ENCODE measurements around the gene ARRB2. TPM values are rescaled to one million over a fixed set of nuclear protein-coding genes. Genes with fewer than 3 reads are reported as not detected.

Gene ARRB2
- total and polyA plus RNA-seq, 12 donors, result 10.8 to 53.5 (median 17.2) TPM

DNA sequence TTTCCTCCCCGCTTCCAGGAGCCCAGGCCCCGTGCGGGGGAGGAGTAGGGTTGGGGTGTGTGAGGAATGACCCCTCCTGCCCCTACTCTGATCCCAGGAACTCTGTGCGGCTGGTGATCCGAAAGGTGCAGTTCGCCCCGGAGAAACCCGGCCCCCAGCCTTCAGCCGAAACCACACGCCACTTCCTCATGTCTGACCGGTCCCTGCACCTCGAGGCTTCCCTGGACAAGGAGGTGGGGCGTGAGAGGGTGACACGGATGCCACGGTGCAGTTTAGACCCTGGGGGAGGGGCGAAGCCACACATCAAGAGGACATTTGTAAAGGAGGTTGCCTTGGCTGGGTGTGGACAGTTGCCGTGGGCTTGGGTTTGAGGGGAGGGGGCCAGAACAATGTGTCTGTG is 7.4 kb downstream of the ARRB2 start:
- Histone ChIP-seq H3K4me3 (no peak overlapping the region), H3K27ac (peak overlapping the region in 2 of 10 donors; percentile 31 to 99), H3K4me1 (peaks cover 0 to 28% (median 9%) of the 10 kb centered on the region in 9 donors), H3K36me3 (peaks cover 0 to 68% (median 0%) of the 10 kb centered on the region in 9 donors), H3K9me3 (no peaks in the 10 kb centered on the region), H3K27me3 (no peaks in the 10 kb centered on the region)
- no peak for DNase-seq
- 88 to 89% methylated on average over 17 of the region's 17 CpGs for WGBS, 2 donors
- no peak for ATAC-seq
- intact Hi-C loops (cut with DNase I), result no loop called here
- TF ChIP-seq, protein P1, sequence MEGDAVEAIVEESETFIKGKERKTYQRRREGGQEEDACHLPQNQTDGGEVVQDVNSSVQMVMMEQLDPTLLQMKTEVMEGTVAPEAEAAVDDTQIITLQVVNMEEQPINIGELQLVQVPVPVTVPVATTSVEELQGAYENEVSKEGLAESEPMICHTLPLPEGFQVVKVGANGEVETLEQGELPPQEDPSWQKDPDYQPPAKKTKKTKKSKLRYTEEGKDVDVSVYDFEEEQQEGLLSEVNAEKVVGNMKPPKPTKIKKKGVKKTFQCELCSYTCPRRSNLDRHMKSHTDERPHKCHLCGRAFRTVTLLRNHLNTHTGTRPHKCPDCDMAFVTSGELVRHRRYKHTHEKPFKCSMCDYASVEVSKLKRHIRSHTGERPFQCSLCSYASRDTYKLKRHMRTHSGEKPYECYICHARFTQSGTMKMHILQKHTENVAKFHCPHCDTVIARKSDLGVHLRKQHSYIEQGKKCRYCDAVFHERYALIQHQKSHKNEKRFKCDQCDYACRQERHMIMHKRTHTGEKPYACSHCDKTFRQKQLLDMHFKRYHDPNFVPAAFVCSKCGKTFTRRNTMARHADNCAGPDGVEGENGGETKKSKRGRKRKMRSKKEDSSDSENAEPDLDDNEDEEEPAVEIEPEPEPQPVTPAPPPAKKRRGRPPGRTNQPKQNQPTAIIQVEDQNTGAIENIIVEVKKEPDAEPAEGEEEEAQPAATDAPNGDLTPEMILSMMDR (IDR thresholded peaks at IDR 0.05), result no peak

DNA sequence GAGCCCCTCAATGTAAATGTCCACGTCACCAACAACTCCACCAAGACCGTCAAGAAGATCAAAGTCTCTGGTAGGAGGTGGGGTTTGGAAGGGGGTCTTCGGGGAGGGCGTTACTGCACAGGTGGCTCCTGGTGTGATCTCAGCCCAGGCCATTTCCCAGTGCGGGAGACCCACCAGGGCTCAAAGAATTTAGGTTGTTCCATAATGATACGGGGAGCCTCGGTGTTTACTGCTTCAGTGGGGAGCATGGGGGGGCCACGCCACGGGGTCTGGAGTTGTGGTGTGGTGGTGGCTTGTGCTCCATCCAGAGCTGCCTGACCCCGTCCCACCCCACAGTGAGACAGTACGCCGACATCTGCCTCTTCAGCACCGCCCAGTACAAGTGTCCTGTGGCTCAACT is 7.8 kb downstream of the ARRB2 start:
- WGBS, 2 donors, result 97% methylated on average over 13 of the region's 13 CpGs
- intact Hi-C loops (cut with DNase I), result no loop called here
- H3K36me3 ChIP-seq, result peaks cover 0 to 64% (median 0%) of the 10 kb centered on the region in 9 donors

DNA sequence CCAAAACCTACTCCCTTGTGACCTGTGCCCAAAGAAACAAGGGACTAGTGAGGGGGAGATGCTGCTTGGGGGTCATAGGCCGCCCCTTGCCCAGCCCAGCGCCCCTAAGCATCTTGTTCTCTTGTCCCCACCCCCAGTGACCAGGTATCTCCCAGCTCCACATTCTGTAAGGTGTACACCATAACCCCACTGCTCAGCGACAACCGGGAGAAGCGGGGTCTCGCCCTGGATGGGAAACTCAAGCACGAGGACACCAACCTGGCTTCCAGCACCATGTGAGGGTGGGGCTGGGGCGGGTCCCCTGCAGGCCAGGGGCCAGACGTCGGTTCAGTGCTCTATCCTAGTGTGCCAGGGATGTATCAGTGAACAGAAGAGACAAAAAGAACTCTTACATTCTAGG is 8.7 kb downstream of the ARRB2 start:
- ATAC-seq (no peak), DNase-seq (no peak)
- no peak overlapping the region for H3K4me3 ChIP-seq
- H3K4me1 ChIP-seq, result peaks cover 0 to 26% (median 9%) of the 10 kb centered on the region in 9 donors
- intact Hi-C loops (cut with DNase I), result no loop called here
- peak overlapping the region in 1 of 10 donors; percentile 31 for H3K27ac ChIP-seq
- TF ChIP-seq, protein P1 (IDR thresholded peaks at IDR 0.05), result no peak
- peaks cover 0 to 64% (median 0%) of the 10 kb centered on the region in 9 donors for H3K36me3 ChIP-seq
- WGBS, 2 donors, result 84 to 87% methylated on average over 10 of the region's 10 CpGs
- no peaks in the 10 kb centered on the region for H3K9me3 ChIP-seq
- H3K27me3 ChIP-seq, result no peaks in the 10 kb centered on the region

More for the DNA sequence above, 7.8 kb downstream of the ARRB2 start:
- peaks cover 0 to 26% (median 9%) of the 10 kb centered on the region in 9 donors for H3K4me1 ChIP-seq
- no peaks in the 10 kb centered on the region for H3K27me3 ChIP-seq
- TF ChIP-seq, protein P1 (IDR thresholded peaks at IDR 0.05), result no peak
- DNase-seq, result no peak
- H3K9me3 ChIP-seq, result no peaks in the 10 kb centered on the region
- no peak overlapping the region for H3K4me3 ChIP-seq
- ATAC-seq, result no peak
- peak overlapping the region in 1 of 10 donors; percentile 99 for H3K27ac ChIP-seq

DNA sequence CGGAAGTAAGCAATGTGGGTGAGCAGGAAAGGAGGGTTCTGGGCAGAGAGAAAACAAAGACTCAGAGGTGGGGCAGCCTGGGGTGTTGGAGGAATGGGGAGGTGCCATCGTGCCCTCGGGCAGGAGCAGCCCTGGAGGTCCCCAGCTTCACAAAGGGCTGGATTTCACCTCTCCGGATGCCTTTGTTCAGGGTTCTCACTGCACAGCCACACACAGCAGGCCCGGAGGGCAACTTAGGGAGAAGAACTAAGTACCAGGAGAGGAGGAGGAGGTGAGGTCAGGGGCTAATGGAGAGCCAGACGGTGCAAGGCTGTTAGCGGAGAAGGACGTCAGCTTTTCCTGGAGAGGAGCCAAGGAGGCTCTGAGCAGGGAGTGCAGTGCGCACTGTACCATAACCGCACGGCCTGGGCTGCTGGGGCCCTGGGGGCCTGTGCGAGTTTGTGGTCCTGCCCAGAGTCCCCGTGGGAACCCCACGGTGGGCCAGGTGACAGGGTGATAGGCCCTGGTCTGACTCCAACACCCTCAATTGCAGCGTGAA is 9.3 kb downstream of the ARRB2 start:
- Histone ChIP-seq H3K27ac (peak overlapping the region in 2 of 10 donors; percentile 14 to 31), H3K36me3 (peaks cover 0 to 64% (median 0%) of the 10 kb centered on the region in 9 donors), H3K4me1 (peaks cover 0 to 26% (median 9%) of the 10 kb centered on the region in 9 donors), H3K9me3 (no peaks in the 10 kb centered on the region), H3K4me3 (no peak overlapping the region), H3K27me3 (no peaks in the 10 kb centered on the region)
- TF ChIP-seq, protein P1 (IDR thresholded peaks at IDR 0.05), result no peak
- ATAC-seq, result peak in 5 of 8 donors; percentile 16 to 62 (median 41)
- intact Hi-C loops (cut with DNase I), result no loop called here
- DNase-seq, result no peak
- WGBS, 2 donors, result 68 to 72% methylated on average over 15 of the region's 15 CpGs
